ENCODE measurements around the gene SLC9C1.

The SLC9C1 gene

GRCh38 chr3:112298781-112299180 is 4.8 kb upstream of the SLC9C1 start:
- Histone ChIP-seq H3K27ac (no peak overlapping the region), H3K4me3 (no peak overlapping the region)
- no peak for TF ChIP-seq CTCF (IDR thresholded peaks at IDR 0.05)
- no peak for DNase-seq (ENCODE audit: low spot score)

GRCh38 chr3:112297714-112298113 is 3.7 kb upstream of the SLC9C1 start:
- DNase-seq (ENCODE audit: low spot score): no peak
- H3K4me3 ChIP-seq: no peak overlapping the region
- no peak overlapping the region for H3K27ac ChIP-seq
- no peak for TF ChIP-seq CTCF (IDR thresholded peaks at IDR 0.05)

- TF ChIP-seq CTCF (IDR thresholded peaks at IDR 0.05): no peak
- no peak for DNase-seq (ENCODE audit: low spot score)
- H3K4me3 ChIP-seq: no peak overlapping the region
- H3K27ac ChIP-seq: no peak overlapping the region
Measured at GRCh38 chr3:112289011-112289410, 5.0 kb downstream of the SLC9C1 start.

- H3K4me3 ChIP-seq: no peak overlapping the region
- TF ChIP-seq CTCF (IDR thresholded peaks at IDR 0.05): no peak
- H3K27ac ChIP-seq: no peak overlapping the region
- no peak for DNase-seq (ENCODE audit: low spot score)
Measured at GRCh38 chr3:112280266-112280665, 13.8 kb downstream of the SLC9C1 start.

GRCh38 chr3:112273536-112273935 is 20.5 kb downstream of the SLC9C1 start:
- Histone ChIP-seq H3K27ac (no peak overlapping the region), H3K4me3 (no peak overlapping the region)
- no peak for DNase-seq (ENCODE audit: low spot score)
- TF ChIP-seq CTCF (IDR thresholded peaks at IDR 0.05): no peak

- TF ChIP-seq CTCF (IDR thresholded peaks at IDR 0.05): no peak
- no peak overlapping the region for H3K4me3 ChIP-seq
- no peak overlapping the region for H3K27ac ChIP-seq
- DNase-seq (ENCODE audit: low spot score): no peak
Measured at GRCh38 chr3:112261742-112262141, 32.3 kb downstream of the SLC9C1 start.

DNA sequence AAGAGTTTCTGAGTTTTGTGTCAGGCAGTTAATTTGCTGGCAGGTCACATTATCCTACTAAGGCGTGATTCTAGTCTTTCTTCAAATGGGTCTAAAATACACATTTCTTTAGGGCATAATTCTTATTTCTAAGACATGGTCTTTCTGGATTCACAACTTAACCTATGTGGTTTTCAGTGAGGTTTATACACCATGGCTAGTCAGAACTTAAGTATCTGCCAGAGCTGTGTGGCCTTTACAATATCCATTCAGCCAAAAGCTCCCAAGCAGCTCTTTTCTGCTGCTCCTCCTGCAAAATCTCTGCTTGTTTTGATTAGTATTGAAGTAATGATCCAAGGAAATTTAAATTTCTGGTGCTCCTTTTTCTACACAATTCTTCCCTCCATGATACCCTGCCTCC is 33.5 kb downstream of the SLC9C1 start:
- Histone ChIP-seq H3K27ac (no peak overlapping the region), H3K4me3 (no peak overlapping the region)
- DNase-seq (ENCODE audit: low spot score): no peak
- TF ChIP-seq CTCF (IDR thresholded peaks at IDR 0.05): no peak
